HepG2 (cell line): Measurements from ENCODE around the gene ZWILCH. TPM values are rescaled to one million over a fixed set of nuclear protein-coding genes. Genes with fewer than 3 reads are reported as not detected.

Source experiments
- ATAC-seq: fragments of 200-7000 bp; cut with Tn5 transposase; 3 replicates; pipeline ENCODE4 v1.9.1; 2020; ENCODE audit warnings: mild to moderate bottlenecking, moderate library complexity
- BruUV-seq: library from RNA; stranded (reverse); fragments of 400-500 nt; replicated peaks from 2 replicates; lab custom pipeline; 2021; lab: Mats Ljungman, UMichigan
- CTCF ChIA-PET: fragments of 300-600 bp; formaldehyde crosslinking; extraction: SDS; loops from one replicate; lab custom pipeline; 2021; ENCODE audit warnings: low total read pairs, inconsistent platforms, low intra/inter-chr PET ratio; lab: Yijun Ruan, JAX
- POLR2A ChIA-PET: fragments of 350-600 bp; sonication (Branson Sonifier 250); formaldehyde crosslinking; loops from one replicate; lab custom pipeline; 2020; ENCODE audit warnings: antibody characterized with exemption, inconsistent platforms; lab: Yijun Ruan, JAX
- DNase-seq: peaks from one replicate; pipeline ENCODE4 v3.0.0-alpha.2; 2015; ENCODE audit warnings: low spot score
- FAIRE-seq: peaks from 3 replicates; lab custom pipeline; 2011; peaks lifted over from hg19 to GRCh38; lab: Jason Lieb, UNC
- H2AFZ ChIP-seq: one replicate; pipeline ENCODE4 v1.6.1; 2011; ENCODE audit warnings: low read length, inconsistent platforms
- H3K27ac ChIP-seq: fragments of 300-600 bp; 3 replicates; pipeline ENCODE4 v1.8.0; 2011; ENCODE audit warnings: mixed run types, mild to moderate bottlenecking, mixed read lengths, low read length, inconsistent platforms; ENCODE audit not compliant: insufficient read depth; ENCODE audit errors: extremely low read length
- H3K27me3 ChIP-seq, 2 experiments: fragments of 200-600 bp in 1 of 2; 2 replicates in 1 of 2; 3 replicates in 1 of 2; pipeline versions ENCODE4 v1.6.0 to v1.8.0; 2011; ENCODE audit warnings: low read length in 2 of 2, mild to moderate bottlenecking in 2 of 2, moderate library complexity in 2 of 2, inconsistent platforms in 1 of 2; ENCODE audit not compliant: insufficient read depth in 2 of 2, control insufficient read depth in 1 of 2
- H3K36me3 ChIP-seq, 2 experiments: fragments of 200-600 bp in 1 of 2; replicated peaks in 1 of 2; 2 replicates in 1 of 2; 3 replicates in 1 of 2; pipeline versions ENCODE4 v1.5.1 to v1.8.0; 2011; ENCODE audit warnings: low read length in 2 of 2, inconsistent platforms in 1 of 2; ENCODE audit not compliant: insufficient read depth in 2 of 2, control insufficient read depth in 1 of 2
- H3K4me1 ChIP-seq: 2 replicates; pipeline ENCODE4 v1.5.1; 2012; ENCODE audit warnings: low read length, inconsistent platforms; ENCODE audit not compliant: insufficient read depth
- H3K4me2 ChIP-seq: 2 replicates; pipeline ENCODE4 v1.6.0; 2011; ENCODE audit warnings: low read depth, low read length, inconsistent platforms
- H3K4me3 ChIP-seq, 3 experiments: fragments of 200-600 bp in 1 of 3; sonication (generic), shearing (Covaris generic) in 1 of 3; replicated peaks in 1 of 3; 2 replicates each; pipeline ENCODE4 v1.5.1; 2011 to 2016; ENCODE audit warnings: low read length in 3 of 3, inconsistent platforms in 2 of 3, low read depth in 2 of 3, mild to moderate bottlenecking in 2 of 3, control low read depth in 1 of 3, mixed read lengths in 1 of 3; ENCODE audit not compliant: insufficient read depth in 1 of 3
- H3K79me2 ChIP-seq: one replicate; pipeline ENCODE4 v1.6.1; 2011; ENCODE audit warnings: low read length, inconsistent platforms; ENCODE audit not compliant: insufficient read depth
- H3K9ac ChIP-seq: 2 replicates; pipeline ENCODE4 v1.6.0; 2011; ENCODE audit warnings: mild to moderate bottlenecking, low read depth, low read length, inconsistent platforms; ENCODE audit not compliant: insufficient read depth
- H3K9me3 ChIP-seq: 2 replicates; pipeline ENCODE4 v1.5.1; 2012; ENCODE audit warnings: mild to moderate bottlenecking, low read length
- H4K20me1 ChIP-seq: 2 replicates; pipeline ENCODE4 v1.6.0; 2011; ENCODE audit warnings: inconsistent platforms, mild to moderate bottlenecking, low read length, moderate library complexity; ENCODE audit not compliant: insufficient read depth
- CREB3 ChIP-seq: sonication (generic); formaldehyde crosslinking; IDR thresholded peaks from 2 replicates; pipeline ENCODE4 v1.5.0; 2020; ENCODE audit warnings: missing genetic modification reagents
- E2F2 ChIP-seq: sonication (generic); formaldehyde crosslinking; IDR thresholded peaks from 2 replicates; pipeline ENCODE4 v1.4.0; 2020; ENCODE audit warnings: missing genetic modification reagents, borderline replicate concordance
- FOSL2 ChIP-seq: sonication (generic); formaldehyde crosslinking; IDR thresholded peaks from 2 replicates; pipeline ENCODE4 v1.4.0; 2020; ENCODE audit warnings: missing genetic modification reagents
- JARID2 ChIP-seq: sonication (generic); formaldehyde crosslinking; IDR thresholded peaks from 2 replicates; pipeline ENCODE4 v1.8.1; 2023; ENCODE audit warnings: missing genetic modification reagents, inconsistent platforms; ENCODE audit not compliant: insufficient replicate concordance
- KLF12 ChIP-seq: sonication (generic); formaldehyde crosslinking; IDR thresholded peaks from 2 replicates; pipeline ENCODE4 v1.4.0; 2020; ENCODE audit warnings: missing genetic modification reagents, borderline replicate concordance
- MED1 ChIP-seq: sonication (generic); formaldehyde crosslinking; IDR thresholded peaks from 2 replicates; pipeline ENCODE4 v1.4.0; 2020; ENCODE audit warnings: missing genetic modification reagents
- MED8 ChIP-seq: sonication (generic); formaldehyde crosslinking; IDR thresholded peaks from 2 replicates; pipeline ENCODE4 v1.8.1; 2023; ENCODE audit warnings: mild to moderate bottlenecking, missing genetic modification reagents; ENCODE audit not compliant: insufficient replicate concordance
- MEIS1 ChIP-seq: sonication (generic); formaldehyde crosslinking; IDR thresholded peaks from 2 replicates; pipeline ENCODE4 v1.9.0; 2021; ENCODE audit warnings: mild to moderate bottlenecking, missing genetic modification reagents, moderate library complexity, borderline replicate concordance
- ONECUT2 ChIP-seq: sonication (generic); formaldehyde crosslinking; IDR thresholded peaks from 2 replicates; pipeline ENCODE4 v1.4.0; 2020; ENCODE audit warnings: missing genetic modification reagents
- POLR2A ChIP-seq, 2 experiments: IDR thresholded peaks; 2 replicates each; pipeline ENCODE4 v1.6.1; 2011; ENCODE audit warnings: low read depth in 2 of 2, low read length in 2 of 2, mild to moderate bottlenecking in 1 of 2, moderate library complexity in 1 of 2; ENCODE audit not compliant: insufficient read depth in 1 of 2
- PRPF4 ChIP-seq: fragments of 200-400 bp; formaldehyde crosslinking; IDR thresholded peaks from 2 replicates; pipeline ENCODE4 v1.6.1; 2016; ENCODE audit warnings: low read length, low read depth; ENCODE audit not compliant: poor library complexity, severe bottlenecking
- TGIF2 ChIP-seq: IDR thresholded peaks from 2 replicates; pipeline ENCODE4 v1.6.1; 2016; ENCODE audit warnings: control low read depth, missing compliant biosample characterization
- ZNF180 ChIP-seq: sonication (generic); formaldehyde crosslinking; IDR thresholded peaks from 2 replicates; pipeline ENCODE4 v1.4.0; 2020; ENCODE audit warnings: low read depth, missing genetic modification reagents, borderline replicate concordance
- ZNF280B ChIP-seq: sonication (generic); formaldehyde crosslinking; IDR thresholded peaks from 2 replicates; pipeline ENCODE4 v1.5.0; 2020; ENCODE audit warnings: missing genetic modification reagents, mild to moderate bottlenecking, borderline replicate concordance
- ZNF484 ChIP-seq: sonication (generic); formaldehyde crosslinking; IDR thresholded peaks from 2 replicates; pipeline ENCODE4 v1.5.1; 2020; ENCODE audit warnings: mild to moderate bottlenecking, low read depth, missing genetic modification reagents, borderline replicate concordance
- ZNF644 ChIP-seq: IDR thresholded peaks from 2 replicates; pipeline ENCODE4 v1.6.1; 2016; ENCODE audit warnings: low read depth
- ZNF800 ChIP-seq: sonication (generic); formaldehyde crosslinking; IDR thresholded peaks from 2 replicates; pipeline ENCODE4 v1.4.0; 2020; ENCODE audit warnings: missing genetic modification reagents
- WGBS: methylation state at CpG from one replicate; pipeline ENCODE4 v1.1.6; 2017; ENCODE audit warnings: low lambda C conversion rate; 5-methylcytosine and 5-hydroxymethylcytosine counted together
- in situ Hi-C: cut with HindIII; loops from 2 replicates; pipeline ENCODE4 v1.10.0; 2017; ENCODE audit warnings: low pct_unique_long_range_greater_than_20kb; ENCODE audit not compliant: extremely low pct_ligation_motif_present
- intact Hi-C: fragments of 100-400 bp; cut with micrococcal nuclease; formaldehyde crosslinking; loops from one replicate; pipeline ENCODE4 v1.10.0; 2022; ENCODE audit not compliant: unreplicated experiment
- polyA plus RNA-seq, 8 experiments: library from polyadenylated mRNA; depleted of rRNA in 3 of 8; stranded (reverse) in 7 of 8; unstranded in 1 of 8; fragments of >200 nt; fragmentation: Illumina TruSeq in 4 of 8; extraction: Trizol in 4 of 8; gene quantifications; 2 replicates each; pipeline versions ENCODE4 v1.2.1 to v1.2.3, GENCODE V29; 2011 to 2016; ENCODE audit warnings: low read depth in 4 of 8, missing spikeins in 1 of 8, mixed read lengths in 1 of 8; ENCODE audit not compliant: insufficient read depth in 1 of 8
- total RNA-seq, 5 experiments: library from RNA; depleted of rRNA; stranded (reverse); fragments of >200 nt; fragmentation: Illumina TruSeq; extraction: Trizol; gene quantifications; 2 replicates each; pipeline ENCODE4 v1.2.3, GENCODE V29; 2016; ENCODE audit warnings: low read depth in 1 of 5

Gene ZWILCH
- total and polyA plus RNA-seq, 2 of the 13 experiments (the other 11 are each of a cell fraction or from before 2014, with no cell fraction given), result 9.5 to 27.8 TPM

GRCh38 chr15:66563126-66563525, 58.0 kb downstream of the ZWILCH start:
- no peaks in the 10 kb centered on the region for H3K9me3 ChIP-seq
- H3K79me2 ChIP-seq, result no peaks in the 10 kb centered on the region
- intact Hi-C loops, result no loop called here
- no peak overlapping the region for H3K4me3 ChIP-seq
- 82% methylated on average over 4 of the region's 4 CpGs for WGBS
- H3K4me1 ChIP-seq, result peaks cover 31% of the 10 kb centered on the region
- H4K20me1 ChIP-seq, result no peaks in the 10 kb centered on the region
- TF ChIP-seq FOSL2 (CRISPR knock-in tag), result no peak
- no peak for TF ChIP-seq MED1 (CRISPR knock-in tag)
- no peak for TF ChIP-seq ONECUT2 (CRISPR knock-in tag)
- TF ChIP-seq TGIF2 (CRISPR knock-in tag), result no peak
- TF ChIP-seq ZNF644 (CRISPR knock-in tag), result no peak
- TF ChIP-seq JARID2 (CRISPR knock-in tag), result no peak
- no peak for TF ChIP-seq ZNF484 (CRISPR knock-in tag)
- no peak for TF ChIP-seq MEIS1
- no peak for TF ChIP-seq ZNF280B (CRISPR knock-in tag)
- TF ChIP-seq ZNF180 (CRISPR knock-in tag), result no peak
- TF ChIP-seq CREB3 (CRISPR knock-in tag), result no peak
- TF ChIP-seq ZNF800 (CRISPR knock-in tag), result no peak
- no peak for TF ChIP-seq E2F2
- TF ChIP-seq KLF12 (CRISPR knock-in tag), result no peak
- no peak for TF ChIP-seq MED8 (CRISPR knock-in tag)
- TF ChIP-seq POLR2A (IDR thresholded peaks at IDR 0.05; ENCODE audit: insufficient read depth in 1 of 2, low read depth in 2 of 2, low read length in 2 of 2), result no peak
- TF ChIP-seq PRPF4, result no peak
- FAIRE-seq (no peak), DNase-seq (no peak), ATAC-seq (no peak)
- POLR2A ChIA-PET, result no interaction called here
- H2AFZ ChIP-seq, result no peak overlapping the region
- BruUV-seq, result no TSS peak
- no peak overlapping the region for H3K4me2 ChIP-seq
- in situ Hi-C loops, result no loop called here
- CTCF ChIA-PET, result no interaction called here
- H3K27ac ChIP-seq, result no peak overlapping the region
- H3K36me3 ChIP-seq, result no peaks in the 10 kb centered on the region
- no peak overlapping the region for H3K9ac ChIP-seq
- no peaks in the 10 kb centered on the region for H3K27me3 ChIP-seq
